IMR-90 (cell line): ENCODE measurements around the gene SLC44A4. TPM values are rescaled to one million over a fixed set of nuclear protein-coding genes. Genes with fewer than 3 reads are reported as not detected.

Source experiments
- ATAC-seq: fragments of 200-7000 bp; cut with Tn5 transposase; 2 replicates; pipeline ENCODE4 v1.9.1; 2020; ENCODE audit warnings: low read depth, mild to moderate bottlenecking, moderate library complexity
- BruUV-seq: library from RNA; stranded (reverse); fragments of 400-500 nt; replicated peaks from 2 replicates; lab custom pipeline; 2021; lab: Mats Ljungman, UMichigan
- CTCF ChIA-PET: fragments of 300-600 bp; formaldehyde crosslinking; extraction: SDS; loops from one replicate; lab custom pipeline; 2021; ENCODE audit warnings: antibody characterized with exemption; lab: Yijun Ruan, JAX
- POLR2A ChIA-PET: fragments of 300-600 bp; sonication (Branson Sonifier 250); formaldehyde crosslinking; loops from one replicate; lab custom pipeline; 2022; ENCODE audit warnings: antibody characterized with exemption; ENCODE audit not compliant: unreplicated experiment; lab: Charles Lee
- DNase-seq: peaks from one replicate; pipeline ENCODE4 v3.0.0; 2013
- H2AFZ ChIP-seq: replicated peaks from 2 replicates; pipeline ENCODE3; 2013; ENCODE audit warnings: low read length, mild to moderate bottlenecking; ENCODE audit not compliant: poor library complexity
- H2AK5ac ChIP-seq: 2 replicates; pipeline ENCODE4 v1.6.1; 2013; ENCODE audit warnings: low read depth, low read length, inconsistent platforms
- H2AK9ac ChIP-seq: replicated peaks from 2 replicates; pipeline ENCODE3; 2013; ENCODE audit warnings: mild to moderate bottlenecking, low read depth, low read length, moderate library complexity; ENCODE audit not compliant: poor library complexity
- H2BK120ac ChIP-seq: 2 replicates; pipeline ENCODE4 v1.6.1; 2013; ENCODE audit warnings: low read depth, low read length, inconsistent platforms
- H2BK15ac ChIP-seq: 3 replicates; pipeline ENCODE4 v1.6.1; 2013; ENCODE audit warnings: low read depth, low read length, inconsistent platforms
- H2BK20ac ChIP-seq: 2 replicates; pipeline ENCODE4 v1.6.1; 2013; ENCODE audit warnings: low read depth, mild to moderate bottlenecking, inconsistent platforms, low read length, moderate library complexity
- H2BK5ac ChIP-seq: 2 replicates; pipeline ENCODE4 v1.6.1; 2013; ENCODE audit warnings: mild to moderate bottlenecking, low read depth, low read length, inconsistent platforms; ENCODE audit not compliant: poor library complexity, severe bottlenecking
- H3K14ac ChIP-seq: replicated peaks from 2 replicates; pipeline ENCODE4 v1.6.1; 2013; ENCODE audit warnings: low read depth, low read length, inconsistent platforms
- H3K18ac ChIP-seq: 2 replicates; pipeline ENCODE4 v1.6.1; 2013; ENCODE audit warnings: low read depth, low read length, control low read depth
- H3K23ac ChIP-seq: 2 replicates; pipeline ENCODE4 v1.6.1; 2013; ENCODE audit warnings: low read depth, low read length, inconsistent platforms
- H3K27ac ChIP-seq: 2 replicates; pipeline ENCODE4 v1.5.1; 2013; ENCODE audit warnings: mild to moderate bottlenecking, control low read depth, low read length; ENCODE audit not compliant: insufficient read depth
- H3K27me3 ChIP-seq: 2 replicates; pipeline ENCODE4 v1.6.1; 2013; ENCODE audit warnings: low read length; ENCODE audit not compliant: control insufficient read depth, insufficient read depth
- H3K36me3 ChIP-seq: 2 replicates; pipeline ENCODE4 v1.6.1; 2013; ENCODE audit warnings: low read length, mixed read lengths; ENCODE audit not compliant: control insufficient read depth, insufficient read depth
- H3K4ac ChIP-seq: 2 replicates; pipeline ENCODE4 v1.6.1; 2013; ENCODE audit warnings: low read depth, low read length, inconsistent platforms
- H3K4me1 ChIP-seq: 2 replicates; pipeline ENCODE4 v1.6.1; 2013; ENCODE audit warnings: low read length, mixed read lengths; ENCODE audit not compliant: control insufficient read depth, insufficient read depth
- H3K4me2 ChIP-seq: 2 replicates; pipeline ENCODE4 v1.6.1; 2013; ENCODE audit warnings: low read depth, mild to moderate bottlenecking, control low read depth, low read length, moderate library complexity
- H3K4me3 ChIP-seq: 2 replicates; pipeline ENCODE4 v1.5.1; 2013; ENCODE audit warnings: low read depth, mild to moderate bottlenecking, control low read depth, low read length, moderate library complexity; ENCODE audit not compliant: insufficient read depth
- H3K56ac ChIP-seq: 2 replicates; pipeline ENCODE4 v1.6.1; 2013; ENCODE audit warnings: low read length, inconsistent platforms; ENCODE audit not compliant: insufficient read depth; ENCODE audit errors: extremely low read depth
- H3K79me1 ChIP-seq, 2 experiments: 2 replicates each; pipeline ENCODE4 v1.6.1; 2013; ENCODE audit warnings: low read length in 2 of 2, inconsistent platforms in 1 of 2, low read depth in 1 of 2
- H3K9ac ChIP-seq: 2 replicates; pipeline ENCODE4 v1.6.1; 2013; ENCODE audit warnings: low read depth, low read length, control low read depth
- H3K9me1 ChIP-seq: 2 replicates; pipeline ENCODE4 v1.6.1; 2013; ENCODE audit warnings: low read length, inconsistent platforms; ENCODE audit not compliant: insufficient read depth
- H3K9me3 ChIP-seq: 2 replicates; pipeline ENCODE4 v1.6.1; 2013; ENCODE audit warnings: low read length; ENCODE audit not compliant: control insufficient read depth, insufficient read depth
- H4K20me1 ChIP-seq: 2 replicates; pipeline ENCODE4 v1.6.1; 2013; ENCODE audit warnings: low read length, inconsistent platforms; ENCODE audit not compliant: insufficient read depth
- H4K5ac ChIP-seq: 2 replicates; pipeline ENCODE4 v1.6.1; 2013; ENCODE audit warnings: mild to moderate bottlenecking, low read depth, low read length, control low read depth
- H4K8ac ChIP-seq, 2 experiments: 2 replicates each; pipeline ENCODE4 v1.6.1; 2013; ENCODE audit warnings: low read depth in 2 of 2, low read length in 2 of 2, control low read depth in 1 of 2, inconsistent platforms in 1 of 2
- H4K91ac ChIP-seq: 2 replicates; pipeline ENCODE4 v1.6.1; 2013; ENCODE audit warnings: low read depth, low read length, inconsistent platforms; ENCODE audit not compliant: insufficient read depth
- CHD1 ChIP-seq: IDR thresholded peaks from 2 replicates; pipeline ENCODE4 v1.6.1; 2012; ENCODE audit warnings: low read depth, low read length, improper control_type of control experiment
- MAZ ChIP-seq: IDR thresholded peaks from 2 replicates; pipeline ENCODE4 v1.6.1; 2012; ENCODE audit warnings: low read depth, mild to moderate bottlenecking, low read length, improper control_type of control experiment, moderate library complexity, borderline replicate concordance
- WGBS, 2 experiments: methylation state at CpG; one replicate each; pipeline versions ENCODE4 v1.1.5 to v1.1.7; 2013; ENCODE audit warnings: missing lambda C conversion rate in 2 of 2; ENCODE audit not compliant: insufficient read length in 1 of 2; ENCODE audit errors: extremely low coverage in 2 of 2; 5-methylcytosine and 5-hydroxymethylcytosine counted together
- dilution Hi-C: fragments of 300-500 bp; cut with HindIII; formaldehyde crosslinking; loops from one replicate; pipeline ENCODE4 v1.14.3; 2018; ENCODE audit warnings: low sequenced_read_pairs; ENCODE audit not compliant: unreplicated experiment
- in situ Hi-C: fragments of 300-500 bp; cut with MboI; formaldehyde crosslinking; loops from 3 replicates; pipeline ENCODE4 v1.14.3; 2019; ENCODE audit warnings: low sequenced_read_pairs, inconsistent platforms, mixed read lengths
- intact Hi-C: fragments of 100-400 bp; cut with micrococcal nuclease; formaldehyde crosslinking; loops from 2 replicates; pipeline ENCODE4 v1.10.0; 2022
- polyA plus RNA-seq, 3 experiments: library from polyadenylated mRNA; depleted of rRNA; stranded (reverse); fragments of >200 nt; gene quantifications; 2 replicates each; pipeline ENCODE4 v1.2.3, GENCODE V29; 2012; ENCODE audit warnings: low replicate concordance in 1 of 3
- total RNA-seq: library from RNA; depleted of rRNA; stranded (reverse); fragments of >200 nt; gene quantifications from 2 replicates; pipeline ENCODE4 v1.2.3, GENCODE V29; 2012

Gene SLC44A4
- total and polyA plus RNA-seq, 2 of the 4 experiments (the other 2 are of a cell fraction): 0.14 to 0.36 TPM

DNA sequence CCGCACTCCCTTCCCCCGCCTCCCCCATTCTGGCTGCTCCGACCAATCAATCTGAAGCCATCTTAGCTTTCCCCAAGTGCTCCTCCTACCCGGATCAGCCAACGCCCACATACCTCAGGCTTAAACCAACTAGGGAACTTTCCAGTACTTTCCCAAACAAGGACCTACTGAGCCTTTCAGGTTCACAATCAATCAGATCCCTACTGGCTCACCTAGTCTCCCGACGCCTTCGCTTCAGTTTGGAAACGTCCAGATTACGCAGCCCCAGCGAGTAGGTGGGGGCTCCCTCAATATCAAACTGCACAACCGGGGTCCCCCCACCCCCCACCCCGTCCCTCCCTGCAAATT lies 64.1 kb downstream of the SLC44A4 start:
- Histone ChIP-seq H3K9me3 (no peaks in the 10 kb centered on the region), H3K23ac (peak overlapping the region; percentile 82), H2AK5ac (peak overlapping the region; percentile 94), H3K4me1 (peaks cover 3% of the 10 kb centered on the region), H2AFZ (peak overlapping the region; percentile 90), H4K5ac (peak overlapping the region; percentile 57), H2AK9ac (peak overlapping the region; percentile 100), H2BK5ac (peak overlapping the region; percentile 91), H3K27me3 (no peaks in the 10 kb centered on the region), H2BK20ac (no peak overlapping the region), H3K18ac (peak overlapping the region; percentile 79), H3K9ac (peak overlapping the region; percentile 69), H3K4ac (peak overlapping the region; percentile 97), H3K4me2 (peak overlapping the region; percentile 86), H3K27ac (peak overlapping the region; percentile 98), H2BK15ac (peak overlapping the region; percentile 94; the same call in 1 of the 3 replicates), H3K14ac (peak overlapping the region; percentile 87), H3K79me1 (peaks cover 8 to 24% of the 10 kb centered on the region in 2 experiments), H4K91ac (peak overlapping the region; percentile 96), H3K36me3 (no peaks in the 10 kb centered on the region), H3K56ac (peak overlapping the region; percentile 97), H2BK120ac (peak overlapping the region; percentile 82), H4K8ac (peak overlapping the region; percentile 83 to 99), H3K9me1 (no peaks in the 10 kb centered on the region; the same call in none of the 2 replicates), H3K4me3 (peak overlapping the region; percentile 49), H4K20me1 (no peaks in the 10 kb centered on the region; the same call in 1 of the 2 replicates)
- peak; percentile 70; the same call in 1 of the 2 replicates for TF ChIP-seq MAZ
- no peak for TF ChIP-seq CHD1
- dilution Hi-C loops: no loop called here
- WGBS, 2 experiments: 0% methylated on average over 5 of the region's 13 CpGs; no CpG with 5 or more reads in 1 of the 2 experiments
- CTCF ChIA-PET: no interaction called here
- ATAC-seq (peak; percentile 85), DNase-seq (peak; percentile 97)
- in situ Hi-C loops: no loop called here
- BruUV-seq: no TSS peak
- POLR2A ChIA-PET: interaction anchor here (0.5 to 2.0 kb wide), 3 partner anchors 8 to 21 kb away, joined by 3 to 11 read pairs (median 10); partner anchors contain the start of genes HSPA1B and LSM2
- intact Hi-C loops: no loop called here
